CMK (cell line): Measurements from ENCODE around the gene QKI.
"Not testable (repeated sequence)": the region's sequence is repeated elsewhere in the genome, so short reads cannot be mapped to it uniquely, and the experiment has no call there.

Experiments used
- DNase-seq: peaks from one replicate; pipeline ENCODE4 v3.0.0-alpha.2; 2010; ENCODE audit warnings: low read depth

QKI gene

GRCh38 chr6:163414117-163414945 is at the start of gene QKI:
Gene QKI, plus strand, starts transcription at chr6:163414718. Its CDS starts 476 bp downstream, at chr6:163415194.
- DNase-seq: no peak

GRCh38 chr6:163366288-163366687 is 48.2 kb upstream of the QKI start:
- no peak for DNase-seq

DNA sequence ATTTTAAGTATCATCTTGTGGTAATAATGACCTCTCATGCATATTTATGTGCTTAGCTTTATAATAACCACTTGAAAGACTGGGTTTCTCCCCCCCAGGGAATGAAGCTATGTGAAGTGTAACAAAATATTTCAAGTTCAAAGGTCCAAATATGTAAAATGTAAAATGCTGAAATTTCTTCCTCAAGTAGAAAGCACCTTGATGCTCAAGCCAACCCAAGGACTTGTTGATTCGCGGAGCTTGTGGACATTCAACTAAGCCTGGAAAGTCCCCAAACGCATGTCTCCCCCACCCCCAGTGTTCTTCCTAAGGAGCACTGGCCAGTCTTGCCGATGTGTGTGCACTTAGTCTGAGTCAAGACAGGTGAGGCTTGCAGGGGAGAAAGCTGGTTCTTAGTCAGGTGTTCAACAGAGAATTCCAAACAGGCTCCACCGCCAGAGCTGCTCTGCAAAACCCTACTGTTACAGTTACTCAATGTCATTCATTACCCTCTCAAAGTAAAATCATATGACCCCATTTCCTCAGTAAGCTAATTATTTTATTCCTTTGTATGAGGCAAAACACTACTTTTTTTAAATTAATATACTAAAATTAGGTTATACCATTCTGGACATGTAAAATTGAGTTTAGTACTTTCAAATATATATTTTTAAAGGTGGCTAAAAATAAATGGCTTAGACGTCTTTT is 46.9 kb upstream of the QKI start:
- DNase-seq: no peak

DNA sequence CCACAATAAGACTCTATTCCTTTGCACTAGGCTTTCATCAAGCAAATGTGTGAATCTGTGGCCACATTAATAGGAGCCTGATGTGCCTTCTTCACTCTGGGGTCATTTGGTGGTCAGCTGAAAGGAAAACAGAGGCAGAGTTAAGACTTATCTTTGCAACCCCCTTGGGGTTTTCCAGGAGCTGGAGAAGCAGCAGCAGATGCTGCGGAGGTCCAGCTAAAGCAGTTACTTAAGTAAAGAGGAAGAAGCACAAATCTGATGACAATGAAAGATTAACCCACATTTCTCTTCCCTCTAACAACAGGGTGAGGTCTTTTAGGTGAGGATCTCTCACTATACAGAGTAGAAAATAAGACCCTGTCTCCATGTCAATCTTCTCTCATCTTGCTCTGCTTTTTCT is 45.4 kb upstream of the QKI start:
- DNase-seq: peak; percentile 33

DNA sequence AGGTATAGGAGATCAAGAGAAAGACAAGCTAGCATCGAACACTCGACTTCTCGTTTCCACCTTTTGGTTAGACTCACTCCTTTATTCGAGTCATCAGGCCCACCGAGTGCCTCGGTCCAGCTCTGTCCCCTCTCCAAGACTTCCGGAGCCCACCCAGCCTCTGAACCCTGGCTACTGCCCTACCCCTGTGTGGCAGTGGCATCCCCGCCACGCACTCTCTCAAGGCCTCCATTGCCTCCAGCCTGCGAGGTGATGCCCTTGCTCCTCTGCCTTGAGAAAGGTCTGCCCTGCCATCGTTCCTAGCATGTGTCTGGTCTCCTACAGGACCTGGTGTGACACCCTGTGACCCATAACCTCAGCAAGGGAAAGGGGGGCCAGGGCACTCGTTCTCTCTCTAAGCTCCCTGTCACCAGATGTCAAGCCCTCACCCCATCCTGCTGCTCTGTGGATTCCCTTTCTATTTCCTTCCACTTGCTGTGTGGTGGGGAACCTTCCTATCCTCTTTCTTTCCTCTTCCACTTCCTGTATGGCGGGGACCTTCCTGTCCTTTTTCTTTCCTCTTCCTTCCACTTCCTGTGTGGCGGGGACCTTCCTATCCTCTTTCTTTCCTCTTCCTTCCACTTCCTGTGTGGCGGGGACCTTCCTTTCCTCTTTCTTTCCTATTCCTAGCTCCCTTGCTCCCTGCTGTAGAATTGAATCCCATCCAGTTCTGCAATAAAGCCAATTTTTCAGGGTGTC is 44.7 kb upstream of the QKI start:
- no peak for DNase-seq

DNA sequence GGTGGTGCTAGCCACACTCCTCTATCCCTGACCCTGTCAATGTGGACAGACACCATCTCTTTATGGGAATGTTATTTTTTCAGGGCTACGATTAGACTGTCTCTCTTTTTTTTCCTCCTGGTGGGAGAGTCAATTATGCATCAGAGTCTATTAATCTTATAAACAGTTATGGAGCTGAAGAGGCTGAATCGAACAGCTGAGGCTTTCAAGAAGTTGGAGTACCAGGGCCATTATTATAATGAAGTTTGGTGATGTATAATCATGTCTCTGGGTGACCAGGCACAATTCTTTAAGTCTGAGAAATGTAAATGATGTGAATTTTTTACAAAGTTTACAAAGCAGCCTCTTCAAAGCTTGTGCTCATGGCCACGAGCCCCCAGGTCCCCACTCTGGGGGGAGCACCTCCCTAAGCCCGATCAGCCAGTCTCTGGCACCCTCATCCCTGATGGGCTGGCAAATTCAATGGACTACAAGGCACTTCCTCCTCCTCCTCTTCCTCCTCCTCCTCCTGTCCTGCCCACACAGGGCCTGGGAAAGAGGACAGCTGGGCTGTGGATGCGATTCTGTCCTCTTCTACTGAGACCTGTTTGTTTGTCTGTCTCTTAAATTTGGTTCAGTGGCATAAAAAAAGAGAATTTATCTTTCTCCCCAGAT is 43.9 kb upstream of the QKI start:
- no peak for DNase-seq

- no peak for DNase-seq
These were observed 43.4 kb upstream of the QKI start for GRCh38 chr6:163371129-163371528.

GRCh38 chr6:163373240-163373639 is 41.3 kb upstream of the QKI start:
- DNase-seq: no peak

DNA sequence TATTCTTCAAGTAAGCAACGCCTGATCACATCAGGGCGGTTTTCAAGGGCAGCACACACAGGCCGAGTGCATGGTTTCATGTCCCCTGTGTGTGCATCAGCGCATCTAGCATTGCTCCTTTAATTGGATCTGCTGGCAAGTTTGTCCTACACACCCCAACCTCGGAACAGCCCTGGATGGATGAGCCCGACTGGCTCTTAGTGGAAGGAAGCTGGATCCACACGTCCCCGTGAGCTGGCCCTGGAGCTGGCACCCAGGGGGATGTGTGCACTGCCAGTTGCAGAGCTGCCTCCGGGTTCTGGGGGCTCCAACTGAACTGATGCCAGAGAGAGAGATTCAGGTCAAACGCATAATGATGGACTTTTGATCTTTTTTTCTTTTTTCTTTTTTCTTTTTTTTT is 39.2 kb upstream of the QKI start:
- no peak for DNase-seq

DNA sequence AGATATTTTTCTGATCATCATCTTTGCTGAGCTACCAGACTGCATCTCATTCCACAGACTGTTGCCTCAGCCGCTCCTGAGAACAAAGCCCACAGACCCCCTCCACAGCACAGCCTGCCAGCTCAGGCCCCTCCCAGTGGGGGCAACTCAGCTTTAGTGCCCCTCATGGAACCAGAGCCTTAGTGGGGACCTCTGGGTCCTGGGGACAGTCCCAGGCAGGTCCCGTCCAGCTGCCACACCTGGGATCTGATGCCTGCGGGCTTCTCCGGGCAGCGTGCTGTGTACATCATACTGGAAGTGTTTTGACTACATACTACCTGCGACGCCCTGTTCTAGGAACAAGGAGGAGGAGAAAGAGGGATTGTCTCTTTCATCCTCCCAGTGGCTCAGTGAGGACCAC is 38.3 kb upstream of the QKI start:
- no peak for DNase-seq

DNA sequence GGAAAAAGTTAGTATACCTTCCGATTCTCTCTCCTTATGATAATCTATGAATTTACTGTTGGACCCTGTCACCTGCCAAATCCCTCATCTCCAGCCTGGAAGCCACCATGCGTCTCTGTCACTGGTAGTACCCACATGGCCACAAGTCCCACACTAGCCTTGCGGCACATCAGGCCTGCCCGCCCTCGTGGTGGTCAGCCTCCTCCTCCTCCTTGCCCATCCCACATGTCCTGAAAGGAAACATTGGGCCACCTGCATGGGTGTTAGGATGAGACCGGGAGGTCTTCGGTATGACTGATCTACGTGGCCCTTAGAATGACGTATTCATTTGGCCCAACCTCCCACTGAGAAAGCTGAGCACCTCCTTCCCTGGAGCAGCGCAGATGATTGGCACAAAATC is 37.0 kb upstream of the QKI start:
- no peak for DNase-seq

GRCh38 chr6:163380216-163380615 is 34.3 kb upstream of the QKI start:
- DNase-seq: no peak

GRCh38 chr6:163381118-163381756 is 33.3 kb upstream of the QKI start:
- no peak for DNase-seq

GRCh38 chr6:163383396-163383795 is 31.1 kb upstream of the QKI start:
- not testable (repeated sequence) for DNase-seq

DNA sequence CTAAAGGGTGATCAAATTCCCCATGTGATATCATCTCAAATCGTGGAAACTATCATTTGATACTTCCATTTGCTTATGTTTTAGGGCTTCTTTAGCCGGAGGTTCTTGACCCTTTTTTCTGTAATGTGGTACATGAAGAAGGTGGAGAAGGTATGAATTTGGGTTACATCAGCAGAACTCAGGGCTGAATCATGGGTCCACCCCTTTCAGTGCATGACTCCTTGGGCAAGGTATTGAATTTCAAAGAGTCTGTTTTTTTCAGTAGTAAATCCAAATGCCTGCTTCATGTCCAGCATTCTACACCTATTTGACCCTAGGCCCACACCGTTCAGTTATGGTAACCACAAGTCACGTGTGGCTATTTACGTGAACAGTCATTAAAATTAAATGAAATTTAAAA is 30.6 kb upstream of the QKI start:
- no peak for DNase-seq

- no peak for DNase-seq
These were observed 30.0 kb upstream of the QKI start for GRCh38 chr6:163384510-163384909.

- not testable (repeated sequence) for DNase-seq
These were observed 29.0 kb upstream of the QKI start for GRCh38 chr6:163385503-163385902.

DNA sequence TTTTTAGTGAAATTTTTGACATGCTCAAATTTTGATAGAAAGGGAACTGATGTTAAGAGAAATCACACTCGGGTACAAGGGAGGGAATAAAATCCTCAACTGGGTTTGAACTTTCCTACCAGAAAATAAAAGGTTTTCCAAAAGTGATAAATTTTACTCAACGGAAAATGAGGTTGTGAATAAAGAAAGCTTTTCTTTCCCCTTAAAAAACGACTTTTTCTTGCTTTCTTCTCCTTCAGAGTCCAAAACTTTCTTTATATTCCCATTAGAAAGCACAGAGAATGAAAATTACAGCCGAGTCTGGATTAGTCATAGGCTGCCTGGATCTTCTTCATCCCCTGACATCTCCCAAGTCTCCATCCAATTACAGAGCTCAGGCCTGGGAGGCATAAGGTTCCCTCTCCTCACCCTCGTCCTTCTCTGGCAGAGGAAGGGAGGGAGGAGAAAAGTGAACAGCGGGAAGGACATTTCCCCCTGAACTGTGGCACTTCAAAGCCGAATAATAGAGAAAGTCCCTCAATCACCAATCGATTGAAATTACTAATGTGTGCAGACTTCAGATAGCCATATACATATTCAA is 28.1 kb upstream of the QKI start:
- no peak for DNase-seq

- DNase-seq: no peak
These were observed 27.2 kb upstream of the QKI start for GRCh38 chr6:163387317-163387716.

GRCh38 chr6:163389354-163389753 is 25.2 kb upstream of the QKI start:
- no peak for DNase-seq

GRCh38 chr6:163390770-163391169 is 23.7 kb upstream of the QKI start:
- no peak for DNase-seq

DNA sequence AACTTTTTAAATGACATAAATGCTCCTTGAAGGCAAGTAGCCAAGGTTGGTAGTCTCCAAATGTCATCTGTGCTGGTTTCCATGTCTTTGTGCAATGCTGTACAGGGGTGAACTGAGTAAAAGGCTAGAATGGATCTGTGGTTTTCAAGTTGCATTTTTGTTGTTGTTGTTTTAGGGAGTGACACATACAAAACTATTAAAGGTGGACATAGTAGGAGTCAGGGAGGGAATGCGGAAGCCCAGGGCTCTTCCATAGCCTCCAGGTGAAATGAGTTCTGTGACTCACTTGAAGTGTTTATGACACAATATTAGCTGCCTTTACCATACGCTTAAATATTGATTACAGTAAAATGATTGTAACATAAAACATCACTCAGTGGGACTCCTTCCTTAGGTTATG is 22.5 kb upstream of the QKI start:
- DNase-seq: no peak
